DMS153 treated with DMSO at 0.1 percent for 48 hours (cell line): Measurements from ENCODE around the gene MAGI2.
A peak's percentile ranks its signal among the peaks of the same experiment; 100 is the strongest.

Source experiments
- DNase-seq: peaks from one replicate; lab custom pipeline; 2025; ENCODE audit not compliant: unreplicated experiment; lab: John Stamatoyannopoulos, UW

MAGI2 gene

GRCh38 chr7:79272066-79272669 lies 181.3 kb downstream of the MAGI2 start:
- DNase-seq, result peak; percentile 24

GRCh38 chr7:79268730-79269129 lies 184.7 kb downstream of the MAGI2 start:
- DNase-seq, result no peak

GRCh38 chr7:79258826-79259225 lies 194.6 kb downstream of the MAGI2 start:
- no peak for DNase-seq

DNA sequence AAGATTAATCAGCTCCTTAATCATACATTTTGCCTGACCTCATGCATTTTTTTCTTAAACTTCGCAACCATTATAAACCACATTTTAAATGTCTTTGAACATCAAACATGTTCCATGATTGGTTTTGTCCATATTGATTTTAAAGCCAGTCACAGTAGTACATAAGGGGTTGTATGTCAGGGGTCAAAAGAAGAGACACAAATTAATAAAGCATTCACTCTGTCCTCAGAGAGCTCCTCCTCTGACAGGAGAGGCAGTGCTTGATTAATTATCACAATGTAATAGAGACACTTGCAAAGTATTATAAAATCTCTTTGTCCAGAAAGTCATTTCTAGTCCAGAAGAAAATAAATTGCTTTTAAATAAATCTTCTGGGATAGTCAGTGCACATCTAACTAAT lies 195.5 kb downstream of the MAGI2 start:
- no peak for DNase-seq

DNA sequence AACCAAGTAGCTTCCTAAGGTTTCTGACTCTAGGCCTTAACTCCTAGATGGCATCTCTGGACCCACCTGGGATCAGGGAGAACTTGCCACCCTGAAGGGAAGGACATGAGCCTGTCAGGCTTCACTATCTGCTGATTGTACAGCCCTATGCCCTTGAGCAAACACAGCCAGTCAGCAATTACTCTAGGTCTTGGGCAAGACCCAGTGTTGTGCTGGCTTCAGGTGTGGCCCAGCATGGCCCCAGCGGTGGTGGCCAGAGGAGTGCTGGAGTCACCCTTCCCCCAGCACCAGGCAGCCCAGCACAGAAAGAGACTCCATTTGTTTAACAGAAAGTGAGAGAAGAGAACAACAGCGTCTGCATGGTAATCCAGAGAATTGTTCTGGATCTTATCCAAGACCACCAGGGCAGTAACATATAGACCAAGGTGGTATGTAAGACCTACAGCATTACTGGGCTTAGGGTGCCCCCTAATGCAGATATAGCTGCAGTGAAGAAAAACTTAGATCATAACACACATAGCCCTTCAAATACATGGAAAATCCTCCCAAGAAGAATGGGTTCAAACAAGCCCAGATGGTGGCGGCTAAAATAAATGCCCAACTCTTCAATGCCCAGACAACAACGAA lies 207.7 kb downstream of the MAGI2 start:
- DNase-seq, result no peak

DNA sequence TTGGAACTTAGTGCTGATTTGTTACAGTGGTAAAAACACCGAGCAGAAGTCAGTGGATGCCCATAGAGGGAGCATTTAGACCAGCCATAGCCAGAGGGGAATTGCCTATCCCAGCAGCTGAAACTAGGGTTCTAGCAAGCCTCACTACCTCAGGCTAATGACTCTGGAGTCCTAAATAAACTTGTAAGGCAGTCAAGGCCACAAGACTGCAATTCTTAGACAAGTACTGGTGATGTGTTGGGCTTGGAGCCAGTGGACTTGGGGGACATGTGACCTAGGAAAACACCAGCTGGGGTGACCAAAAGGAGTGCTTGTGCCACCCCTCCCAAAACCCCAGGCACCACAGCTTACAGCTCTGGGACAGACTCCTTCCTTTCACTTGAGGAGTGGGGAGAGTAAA lies 209.0 kb downstream of the MAGI2 start:
- no peak for DNase-seq

DNA sequence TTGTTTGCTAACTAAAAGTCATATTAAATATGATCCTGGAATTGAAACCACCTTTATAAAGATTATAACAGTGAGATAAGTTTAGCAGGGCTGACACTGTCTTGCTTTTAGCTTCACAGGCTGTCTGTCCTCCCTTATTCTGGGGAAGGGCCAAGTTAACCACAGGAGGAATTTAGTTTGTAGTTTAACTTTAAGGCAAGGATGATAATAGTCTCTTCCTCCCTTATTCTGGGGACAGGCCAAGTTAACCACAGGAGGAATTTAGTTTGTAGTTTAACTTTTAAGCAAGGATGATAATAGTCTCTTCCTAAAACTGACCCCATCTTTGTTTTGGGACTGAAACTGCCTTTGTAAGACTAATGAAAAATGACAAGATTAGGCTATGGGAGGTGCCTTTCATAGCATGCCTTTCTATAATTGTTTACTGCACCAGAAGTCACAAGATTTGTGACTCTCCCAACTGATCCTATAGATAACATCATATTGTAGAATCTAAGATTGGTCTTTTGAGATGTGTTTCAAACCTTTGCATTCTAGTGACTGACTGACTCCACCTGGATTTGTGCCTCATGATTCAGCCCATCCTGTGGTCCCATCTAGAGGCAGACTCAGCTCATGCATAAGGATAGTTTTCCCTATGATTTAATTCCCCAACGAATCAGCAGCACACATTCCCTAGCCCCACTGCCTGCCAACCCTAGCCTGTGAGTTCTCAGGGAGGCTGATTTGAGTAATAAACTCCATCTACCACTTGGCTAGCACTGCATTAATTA lies 212.0 kb downstream of the MAGI2 start:
- DNase-seq, result no peak

- DNase-seq, result no peak
These were observed 213.1 kb downstream of the MAGI2 start for GRCh38 chr7:79240413-79240812.

GRCh38 chr7:79236352-79237028 lies 217.0 kb downstream of the MAGI2 start:
- no peak for DNase-seq

GRCh38 chr7:79227044-79227443 lies 226.4 kb downstream of the MAGI2 start:
- peak; percentile 70 for DNase-seq

DNA sequence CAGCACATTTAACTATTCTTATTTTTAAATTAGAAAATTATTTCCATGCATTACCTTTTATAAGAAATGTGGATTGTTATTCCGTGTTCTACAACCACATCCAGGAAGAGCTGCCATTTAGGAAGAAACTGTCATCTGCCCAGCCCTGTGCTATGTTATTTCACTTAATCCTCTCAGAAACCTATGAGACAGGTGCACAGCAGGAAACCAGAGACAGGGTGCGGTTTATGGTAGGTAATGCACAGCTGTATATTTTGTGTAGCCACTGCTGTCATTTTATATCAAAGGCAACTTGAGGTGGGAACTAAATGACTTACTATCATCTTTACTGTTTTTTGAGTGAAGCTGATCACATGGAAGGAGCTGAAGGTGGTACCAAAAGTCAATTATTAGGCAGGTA lies 232.3 kb downstream of the MAGI2 start:
- no peak for DNase-seq

DNA sequence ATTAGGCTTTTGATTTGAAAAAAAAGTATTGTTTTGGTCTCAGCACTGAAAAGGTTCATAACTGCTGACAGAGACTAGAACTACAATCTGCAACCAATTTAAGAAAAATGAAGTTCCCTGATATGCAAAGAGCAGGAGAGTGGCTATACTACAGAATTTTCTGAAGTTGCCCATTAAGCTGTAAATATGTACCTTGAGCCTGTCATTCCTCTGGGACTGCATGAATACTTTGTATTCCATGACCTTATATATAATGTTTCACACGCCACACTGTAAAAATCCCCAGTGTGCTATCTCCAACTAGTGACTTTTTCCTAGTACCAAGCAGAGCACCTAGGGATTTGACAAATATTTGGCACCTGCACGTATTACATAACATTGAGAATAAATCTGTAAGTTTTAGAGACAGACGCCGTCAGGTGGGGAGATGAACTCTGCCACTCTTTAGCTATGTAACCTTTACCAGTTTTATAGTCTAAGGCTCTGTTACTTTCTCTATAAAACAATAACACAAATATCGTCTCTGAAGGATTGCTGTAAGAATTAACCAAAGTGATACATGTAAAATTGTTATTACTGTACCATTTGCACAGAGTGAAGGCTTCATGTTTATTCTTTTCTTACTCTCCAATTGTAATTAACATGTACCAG lies 235.4 kb downstream of the MAGI2 start:
- no peak for DNase-seq

GRCh38 chr7:79217468-79217867 lies 236.0 kb downstream of the MAGI2 start:
- DNase-seq, result no peak

DNA sequence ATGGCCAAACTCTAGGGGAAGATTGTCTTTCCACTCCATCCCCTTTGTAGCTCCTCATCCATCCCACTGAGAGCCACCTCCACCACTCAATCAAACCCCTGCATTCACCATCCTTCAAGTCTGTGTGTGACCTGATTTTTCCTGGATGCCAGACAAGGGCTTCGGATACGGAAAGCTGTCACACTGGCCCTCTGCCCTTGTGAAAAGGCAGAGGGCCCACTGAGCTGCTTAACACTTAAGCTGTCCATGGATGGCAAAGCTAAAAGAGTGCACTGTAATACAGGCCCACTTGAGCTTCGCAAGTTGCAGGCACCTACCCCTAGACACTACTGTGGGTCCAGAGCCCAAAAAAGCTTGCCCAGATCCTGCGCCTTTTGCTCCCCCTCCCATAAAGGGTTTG lies 237.2 kb downstream of the MAGI2 start:
- DNase-seq, result no peak

GRCh38 chr7:79212334-79212733 lies 241.1 kb downstream of the MAGI2 start:
- no peak for DNase-seq

- no peak for DNase-seq
These were observed 241.7 kb downstream of the MAGI2 start for GRCh38 chr7:79211724-79212123.

DNA sequence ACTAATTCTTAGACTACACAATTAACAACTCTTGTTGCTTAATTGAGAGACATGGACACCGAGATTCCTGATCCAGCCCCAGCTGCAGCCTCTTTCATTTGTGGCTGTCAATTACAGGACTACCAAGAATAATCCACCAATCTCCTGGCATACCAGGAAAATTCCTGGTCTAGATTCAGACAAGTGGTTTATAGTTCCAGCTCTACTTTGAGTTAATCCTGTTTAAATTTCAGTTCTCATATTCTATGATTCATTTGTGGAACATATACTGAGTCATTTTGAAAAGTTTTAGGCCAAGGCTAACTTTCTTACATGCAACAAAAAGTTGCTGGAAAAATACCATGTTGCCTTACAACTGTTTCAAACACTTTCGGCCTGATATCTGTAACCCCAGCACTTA lies 253.5 kb downstream of the MAGI2 start:
- no peak for DNase-seq

DNA sequence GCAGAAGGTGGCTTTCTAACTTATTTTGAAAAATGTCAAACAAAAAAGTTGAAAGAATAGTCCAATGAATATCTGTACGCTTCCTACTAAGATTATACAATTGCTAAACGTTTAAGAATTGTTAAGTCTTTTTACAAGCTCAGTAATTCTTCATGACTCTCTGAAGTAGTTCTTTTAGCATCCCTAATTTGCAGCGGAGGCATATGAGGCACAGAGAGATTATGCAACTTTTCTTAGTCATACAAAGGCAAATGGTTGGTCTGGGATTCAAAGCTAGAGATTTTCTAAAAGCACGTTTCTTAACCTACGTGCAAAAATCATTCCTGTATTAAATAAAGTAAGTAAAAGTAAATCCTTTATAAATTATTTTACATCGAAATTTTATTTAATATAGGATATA lies 254.2 kb downstream of the MAGI2 start:
- no peak for DNase-seq

DNA sequence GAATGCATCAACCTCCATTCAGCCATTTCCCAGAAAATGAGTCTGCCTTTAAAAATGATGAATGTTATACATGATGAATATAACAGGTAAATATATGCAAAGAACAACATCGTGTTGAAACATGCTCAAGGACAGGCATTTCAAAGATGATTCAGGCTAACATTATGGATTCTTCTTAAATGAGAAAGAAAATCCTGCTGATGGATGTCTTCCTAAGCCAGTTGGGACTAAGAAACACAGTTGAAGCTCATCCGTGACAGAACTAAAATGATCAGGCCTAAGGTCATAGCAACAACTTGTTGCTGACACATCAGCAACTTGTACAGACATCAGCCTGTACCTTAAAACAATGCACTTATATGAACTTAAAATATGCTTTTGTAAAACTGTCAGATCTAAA lies 267.9 kb downstream of the MAGI2 start:
- no peak for DNase-seq

DNA sequence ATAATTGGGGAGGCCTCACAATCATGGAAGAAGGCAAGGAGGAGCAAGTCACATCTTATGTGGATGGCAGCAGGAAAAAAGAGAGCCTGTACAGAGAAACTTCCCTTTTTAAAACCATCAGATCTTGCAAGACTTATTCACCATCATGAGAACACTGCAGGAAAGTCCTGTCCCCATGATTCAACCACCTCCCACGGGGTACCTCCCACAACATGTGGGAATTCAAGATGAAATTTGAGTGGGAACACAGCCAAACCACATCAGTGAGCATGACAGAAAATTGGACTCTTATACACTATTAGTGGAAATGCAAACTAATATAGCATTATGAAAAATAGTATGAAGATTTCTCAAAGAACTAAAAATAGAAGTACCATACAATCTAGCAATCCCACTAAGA lies 271.2 kb downstream of the MAGI2 start:
- no peak for DNase-seq

- DNase-seq, result no peak
These were observed 272.9 kb downstream of the MAGI2 start for GRCh38 chr7:79180533-79180932.
